Adrenal gland (tissue), 5 donors: Measurements from ENCODE around the gene NAP1L4.

ENCODE experiments used
- POLR2A ChIP-seq, 2 donors: fragments of 450-650 bp; IDR thresholded peaks; one replicate each; pipeline ENCODE4 v1.6.1; 2017; ENCODE audit warnings: antibody characterized with exemption in 2 of 2, mild to moderate bottlenecking in 2 of 2, moderate library complexity in 1 of 2
- TF ChIP-seq, protein P1 (sequence below), 6 experiments: fragments of 450-650 bp in 4 of 6; fragments of 200-600 bp in 2 of 6; sonication (generic) in 1 of 6; IDR thresholded peaks; 1 replicate in 5 of 6; 2 replicates in 1 of 6; pipeline versions ENCODE4 v1.5.1 to v1.8.0; 2016 to 2021; ENCODE audit warnings: antibody characterized with exemption in 6 of 6, mild to moderate bottlenecking in 2 of 6, moderate library complexity in 1 of 6
- donor health status: DM: no; HTN: no; CAD: no.

DNA sequence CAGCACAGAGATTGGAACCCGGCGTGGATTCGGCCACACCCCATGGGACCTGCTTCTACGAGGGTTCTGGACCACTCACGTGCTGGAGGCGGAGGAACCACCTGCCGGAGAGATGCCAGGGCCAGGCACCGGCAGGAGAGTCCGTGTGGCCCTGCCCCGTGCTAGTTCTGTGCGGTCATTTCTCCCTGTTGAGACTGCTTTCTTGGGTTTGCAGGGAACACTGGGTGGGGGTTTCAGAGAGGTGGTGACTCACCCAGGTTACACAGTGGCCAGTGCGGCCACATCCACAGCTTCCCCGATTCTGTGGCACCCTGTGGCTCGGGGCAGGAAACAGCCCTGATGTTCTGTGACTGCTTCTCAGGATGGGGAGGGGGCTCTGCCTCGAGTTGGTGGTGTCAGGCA, 59.3 kb downstream of the NAP1L4 start:
- TF ChIP-seq, protein P1, sequence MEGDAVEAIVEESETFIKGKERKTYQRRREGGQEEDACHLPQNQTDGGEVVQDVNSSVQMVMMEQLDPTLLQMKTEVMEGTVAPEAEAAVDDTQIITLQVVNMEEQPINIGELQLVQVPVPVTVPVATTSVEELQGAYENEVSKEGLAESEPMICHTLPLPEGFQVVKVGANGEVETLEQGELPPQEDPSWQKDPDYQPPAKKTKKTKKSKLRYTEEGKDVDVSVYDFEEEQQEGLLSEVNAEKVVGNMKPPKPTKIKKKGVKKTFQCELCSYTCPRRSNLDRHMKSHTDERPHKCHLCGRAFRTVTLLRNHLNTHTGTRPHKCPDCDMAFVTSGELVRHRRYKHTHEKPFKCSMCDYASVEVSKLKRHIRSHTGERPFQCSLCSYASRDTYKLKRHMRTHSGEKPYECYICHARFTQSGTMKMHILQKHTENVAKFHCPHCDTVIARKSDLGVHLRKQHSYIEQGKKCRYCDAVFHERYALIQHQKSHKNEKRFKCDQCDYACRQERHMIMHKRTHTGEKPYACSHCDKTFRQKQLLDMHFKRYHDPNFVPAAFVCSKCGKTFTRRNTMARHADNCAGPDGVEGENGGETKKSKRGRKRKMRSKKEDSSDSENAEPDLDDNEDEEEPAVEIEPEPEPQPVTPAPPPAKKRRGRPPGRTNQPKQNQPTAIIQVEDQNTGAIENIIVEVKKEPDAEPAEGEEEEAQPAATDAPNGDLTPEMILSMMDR (IDR thresholded peaks at IDR 0.05) = no peak
- no peak for TF ChIP-seq POLR2A (IDR thresholded peaks at IDR 0.05)
